ENCODE results near the gene TBC1D22A. TPM values are rescaled to one million over a fixed set of nuclear protein-coding genes. Genes with fewer than 3 reads are reported as not detected.

Gene TBC1D22A
- total and polyA plus RNA-seq, 2 donors (not counting 3 experiments of a cell fraction or from before 2014, with no cell fraction given) = 26.1 to 32.4 TPM

DNA sequence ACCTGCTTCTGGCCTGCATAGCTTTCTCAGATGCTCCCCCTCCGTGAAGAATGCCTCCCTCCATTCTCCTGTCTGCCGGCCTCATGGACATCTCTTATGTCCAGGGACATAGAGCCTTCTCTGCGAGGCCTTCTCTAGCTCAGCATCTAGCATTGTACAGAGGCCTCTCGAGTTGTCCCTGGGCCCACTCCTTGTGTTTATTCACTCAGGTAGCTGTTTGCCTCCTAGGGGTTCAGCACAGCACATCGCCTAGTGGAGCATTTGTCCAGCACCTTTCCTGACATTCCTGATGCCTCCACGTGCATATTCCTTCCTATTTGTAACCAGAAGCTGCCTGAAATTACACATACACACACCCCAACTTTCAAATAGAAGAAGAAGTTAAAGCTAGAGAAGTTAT lies 101.3 kb downstream of the TBC1D22A start:
- no TSS peak for BruUV-seq (replicated peaks)
- no peak overlapping the region for H3K27ac ChIP-seq (ENCODE audit: insufficient read depth, low read depth, low read length)
- FAIRE-seq (no peak), DNase-seq (ENCODE audit: low read depth, low spot score) (no peak)
- no peaks in the 10 kb centered on the region for H3K79me2 ChIP-seq (ENCODE audit: control insufficient read depth, insufficient read depth, low read length)
- no peaks in the 10 kb centered on the region for H3K4me1 ChIP-seq (ENCODE audit: control insufficient read depth, extremely low read depth, insufficient read depth, low read length)
- no peaks in the 10 kb centered on the region for H3K27me3 ChIP-seq (ENCODE audit: control insufficient read depth in 2 of 2, insufficient read depth in 2 of 2, low read length in 2 of 2)
- H3K9me1 ChIP-seq (replicated peaks; ENCODE audit: control insufficient read depth, extremely low read depth, insufficient read depth, low read length) = no peaks in the 10 kb centered on the region
- no peak overlapping the region for H3K4me3 ChIP-seq (replicated peaks in 1 of 3; ENCODE audit: insufficient read depth in 1 of 3, low read depth in 1 of 3, low read length in 3 of 3)
- intact Hi-C loops (cut with micrococcal nuclease) (no loop called here), dilution Hi-C loops (cut with MboI; ENCODE audit: extremely low pct_ligation_motif_present, low sequenced_read_pairs) (no loop called here)
- H3K36me3 ChIP-seq (ENCODE audit: control insufficient read depth in 2 of 2, extremely low read depth in 1 of 2, insufficient read depth in 2 of 2, low read length in 2 of 2) = no peaks in the 10 kb centered on the region
- H2AFZ ChIP-seq (ENCODE audit: low read depth, low read length) = no peak overlapping the region
- H3K9me3 ChIP-seq (replicated peaks; ENCODE audit: control insufficient read depth, insufficient read depth, low read length) = no peaks in the 10 kb centered on the region
- H3K9ac ChIP-seq (replicated peaks; ENCODE audit: extremely low read depth, insufficient read depth, low read length) = no peak overlapping the region
- ChIA-PET CTCF (interaction anchor here (1.2 kb wide), 1 partner anchor 18 kb away, joined by 3 read pairs; no protein-coding TSS in a partner anchor), POLR2A (no interaction called here)
- H4K20me1 ChIP-seq (replicated peaks; ENCODE audit: control insufficient read depth, extremely low read depth, insufficient read depth, low read length) = no peaks in the 10 kb centered on the region
- TF ChIP-seq JUN (IDR thresholded peaks at IDR 0.05; ENCODE audit: borderline replicate concordance, insufficient read depth, insufficient read length, low read depth) (no peak), EZH2 (IDR thresholded peaks at IDR 0.05; ENCODE audit: borderline replicate concordance, low read depth, low read length, severe bottlenecking) (no peak), GATA2 (IDR thresholded peaks at IDR 0.05; ENCODE audit: insufficient read depth, insufficient read length, low read depth, low read length) (no peak), CTCF (IDR thresholded peaks at IDR 0.05; ENCODE audit: extremely low read depth in 1 of 2, insufficient read depth in 1 of 2, low read depth in 1 of 2, low read length in 2 of 2) (no peak), POLR2AphosphoS5 (IDR thresholded peaks at IDR 0.05; ENCODE audit: insufficient read depth, low read depth, low read length) (no peak), POLR2A (IDR thresholded peaks at IDR 0.05; ENCODE audit: low read depth, low read length) (no peak), FOS (IDR thresholded peaks at IDR 0.05; ENCODE audit: borderline replicate concordance, insufficient read depth, low read length) (no peak), MYC (IDR thresholded peaks at IDR 0.05; ENCODE audit: low read depth, low read length) (no peak)
- TF ChIP-seq, protein P1, sequence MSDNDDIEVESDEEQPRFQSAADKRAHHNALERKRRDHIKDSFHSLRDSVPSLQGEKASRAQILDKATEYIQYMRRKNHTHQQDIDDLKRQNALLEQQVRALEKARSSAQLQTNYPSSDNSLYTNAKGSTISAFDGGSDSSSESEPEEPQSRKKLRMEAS (IDR thresholded peaks at IDR 0.05; ENCODE audit: insufficient read depth, insufficient read length) = no peak
- H3K4me2 ChIP-seq (ENCODE audit: insufficient read depth, low read length) = no peak overlapping the region
